Heart left ventricle (tissue), 16 donors: ENCODE data around the gene ERBB4. TPM values are rescaled to one million over a fixed set of nuclear protein-coding genes. Genes with fewer than 3 reads are reported as not detected.

Source experiments
- ATAC-seq, 4 donors: fragments of 200-7000 bp; cut with Tn5 transposase; one replicate each; pipeline ENCODE4 v1.9.1; 2020 to 2022; ENCODE audit warnings: moderate library complexity in 4 of 4, mild to moderate bottlenecking in 3 of 4, moderate number of reproducible peaks in 1 of 4
- DNase-seq, 5 donors: peaks; one replicate each; pipeline ENCODE4 v3.0.0-alpha.2; 2020
- H3K27ac ChIP-seq, 12 donors: fragments of 200-600 bp; sonication (generic) in 4 of 12; one replicate each; pipeline versions ENCODE4 v1.5.0 to v1.8.0; 2016 to 2022; ENCODE audit warnings: mild to moderate bottlenecking in 2 of 12
- H3K27me3 ChIP-seq, 9 donors: fragments of 200-600 bp; sonication (generic) in 2 of 9; one replicate each; pipeline versions ENCODE4 v1.5.1 to v1.8.0; 2016 to 2022; ENCODE audit warnings: mild to moderate bottlenecking in 3 of 9
- H3K36me3 ChIP-seq, 9 donors: fragments of 200-600 bp; sonication (generic) in 2 of 9; one replicate each; pipeline versions ENCODE4 v1.5.0 to v1.8.0; 2018 to 2022; ENCODE audit warnings: mild to moderate bottlenecking in 2 of 9
- H3K4me1 ChIP-seq, 12 donors: fragments of 200-600 bp; sonication (generic) in 4 of 12; one replicate each; pipeline versions ENCODE4 v1.5.0 to v1.8.0; 2016 to 2022; ENCODE audit warnings: mild to moderate bottlenecking in 3 of 12
- H3K4me3 ChIP-seq, 12 donors: fragments of 200-600 bp; sonication (generic) in 4 of 12; one replicate each; pipeline versions ENCODE4 v1.5.0 to v1.8.0; 2017 to 2022; ENCODE audit warnings: mild to moderate bottlenecking in 9 of 12, moderate library complexity in 4 of 12
- H3K9me3 ChIP-seq, 12 donors: fragments of 200-600 bp; sonication (generic) in 4 of 12; one replicate each; pipeline versions ENCODE4 v1.5.0 to v1.8.0; 2016 to 2022; ENCODE audit warnings: mild to moderate bottlenecking in 1 of 12
- POLR2A ChIP-seq, 2 donors: fragments of 450-650 bp; IDR thresholded peaks; one replicate each; pipeline ENCODE4 v1.6.1; 2017; ENCODE audit warnings: antibody characterized with exemption in 2 of 2, mild to moderate bottlenecking in 2 of 2, moderate library complexity in 2 of 2
- WGBS, 4 donors: extraction: QIAGEN DNeasy Blood & Tissue Kit in 2 of 4; methylation state at CpG; one replicate each; pipeline versions ENCODE4 v1.1.5 to v1.1.7; 2013 to 2018; 5-methylcytosine and 5-hydroxymethylcytosine counted together
- intact Hi-C, 10 donors: fragments of 100-400 bp; cut with DNase I; formaldehyde crosslinking; loops; one replicate each; pipeline versions ENCODE4 v1.11.1 to v1.14.2; 2022
- polyA plus RNA-seq, 2 donors: library from polyadenylated mRNA; stranded (reverse); fragments of 200-250 nt; gene quantifications; one replicate each; pipeline ENCODE4 v1.2.3, GENCODE V29; 2013
- total RNA-seq, 9 donors: library from RNA; depleted of rRNA in 2 of 9; stranded (reverse); fragments of >200 nt in 2 of 9; fragmentation: NEBNext Ultra II Directional in 3 of 9; extraction: Animal tissue kit (Norgen Biotek cat#: 25700) in 3 of 9; gene quantifications; one replicate each; pipeline versions ENCODE4 v1.1.0 to v1.2.4, GENCODE V29; 2016 to 2023
- TF ChIP-seq, protein P1 (sequence below), 12 donors: fragments of 200-600 bp; sonication (generic) in 4 of 12; IDR thresholded peaks; one replicate each; pipeline versions ENCODE4 v1.5.0 to v1.8.0; 2018 to 2022; ENCODE audit warnings: antibody characterized with exemption in 12 of 12, mild to moderate bottlenecking in 5 of 12
- donor health status: ischemic (EF 13 %, LVEDD 7.1; RV severe dilation, severe dysfunction).
- donor health status: healthy with polysubstance abuse.
- donor health status: DM: no; HTN: yes; CAD: no.
- donor health status: DM: no; HTN: no; CAD: no.
- donor health status: ischemic (EF 25% LVEDD 6.9; RV normal size, moderate dysfunction).
- donor health status: ischemic (EF 25% LVEDD 5.7; RV mildly dilated, moderate dysfunction).
- donor health status: healthy.
- donor health status: DM: yes; HTN: yes; CAD: no.
- donor health status: ischemic (EF 35%, LVEDD 5.7; RV mildly dilated, moderate dysfunction).
- donor health status: nonischemic (EF 11% LVEDD 7.7; RV severe dilation, severe dysfunction).
- donor health status: DM: yes; HTN: yes; CAD: no.
- donor health status: PGD.
- donor health status: ischemic (EF 29% LVEDD 5.4; RV normal size, mild dysfunction).
- donor health status: nonischemic (EF 23%, LVEDD 6.1; RV moderate dilation, normal function).

The ERBB4 gene
- total and polyA plus RNA-seq, 11 donors, result 1.3 to 29.5 (median 11.7) TPM

GRCh38 chr2:212494418-212495020, 44.1 kb downstream of the ERBB4 start:
- DNase-seq (no peak), ATAC-seq (no peak)
- Histone ChIP-seq H3K4me3 (no peak overlapping the region), H3K36me3 (no peaks in the 10 kb centered on the region), H3K9me3 (no peaks in the 10 kb centered on the region), H3K4me1 (no peaks in the 10 kb centered on the region), H3K27ac (no peak overlapping the region), H3K27me3 (no peaks in the 10 kb centered on the region)
- intact Hi-C loops, result no loop called here
- 85 to 92% (median 89%) methylated on average over 1 of the region's 1 CpG for WGBS, 4 donors
- TF ChIP-seq, protein P1, sequence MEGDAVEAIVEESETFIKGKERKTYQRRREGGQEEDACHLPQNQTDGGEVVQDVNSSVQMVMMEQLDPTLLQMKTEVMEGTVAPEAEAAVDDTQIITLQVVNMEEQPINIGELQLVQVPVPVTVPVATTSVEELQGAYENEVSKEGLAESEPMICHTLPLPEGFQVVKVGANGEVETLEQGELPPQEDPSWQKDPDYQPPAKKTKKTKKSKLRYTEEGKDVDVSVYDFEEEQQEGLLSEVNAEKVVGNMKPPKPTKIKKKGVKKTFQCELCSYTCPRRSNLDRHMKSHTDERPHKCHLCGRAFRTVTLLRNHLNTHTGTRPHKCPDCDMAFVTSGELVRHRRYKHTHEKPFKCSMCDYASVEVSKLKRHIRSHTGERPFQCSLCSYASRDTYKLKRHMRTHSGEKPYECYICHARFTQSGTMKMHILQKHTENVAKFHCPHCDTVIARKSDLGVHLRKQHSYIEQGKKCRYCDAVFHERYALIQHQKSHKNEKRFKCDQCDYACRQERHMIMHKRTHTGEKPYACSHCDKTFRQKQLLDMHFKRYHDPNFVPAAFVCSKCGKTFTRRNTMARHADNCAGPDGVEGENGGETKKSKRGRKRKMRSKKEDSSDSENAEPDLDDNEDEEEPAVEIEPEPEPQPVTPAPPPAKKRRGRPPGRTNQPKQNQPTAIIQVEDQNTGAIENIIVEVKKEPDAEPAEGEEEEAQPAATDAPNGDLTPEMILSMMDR (IDR thresholded peaks at IDR 0.05), result no peak
- TF ChIP-seq POLR2A (IDR thresholded peaks at IDR 0.05), result no peak

DNA sequence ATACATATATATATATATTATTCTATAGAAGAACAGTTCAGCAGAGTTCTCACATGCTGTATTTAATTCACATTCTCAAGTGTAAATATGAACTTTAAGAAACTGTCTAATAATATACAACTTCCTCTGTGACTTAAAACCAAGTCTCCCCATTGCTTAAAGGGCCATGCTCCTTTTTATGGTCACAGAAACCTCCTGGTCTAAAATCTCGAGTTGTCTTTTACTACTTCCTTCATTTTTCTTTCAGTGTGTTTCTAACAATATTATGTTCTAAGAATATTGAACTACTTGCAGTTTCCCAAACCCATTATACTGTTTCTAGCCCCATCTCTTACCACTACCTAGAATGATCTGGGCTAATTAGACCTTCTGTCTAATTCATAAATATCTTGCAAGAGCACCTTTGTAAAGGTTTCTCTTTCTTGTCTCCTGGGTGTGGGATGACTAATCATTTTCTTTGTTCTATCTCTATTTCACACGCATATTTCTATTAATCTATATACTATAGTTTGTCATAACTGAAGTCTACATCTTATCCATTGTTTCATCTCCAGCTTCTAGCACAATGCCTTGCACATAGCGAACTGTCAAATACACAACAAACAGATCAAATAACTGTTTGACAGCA, 48.8 kb downstream of the ERBB4 start:
- no peak overlapping the region for H3K4me3 ChIP-seq
- no peak overlapping the region for H3K27ac ChIP-seq
- H3K9me3 ChIP-seq, result no peaks in the 10 kb centered on the region
- TF ChIP-seq POLR2A (IDR thresholded peaks at IDR 0.05), result no peak
- TF ChIP-seq, protein P1 (IDR thresholded peaks at IDR 0.05), result no peak
- ATAC-seq (no peak), DNase-seq (no peak)
- no peaks in the 10 kb centered on the region for H3K27me3 ChIP-seq
- 74 to 83% (median 77%) methylated on average over 3 of the region's 3 CpGs for WGBS, 4 donors
- H3K4me1 ChIP-seq, result peaks cover 0 to 2% (median 0%) of the 10 kb centered on the region in 12 donors
- intact Hi-C loops, result no loop called here
- H3K36me3 ChIP-seq, result no peaks in the 10 kb centered on the region

DNA sequence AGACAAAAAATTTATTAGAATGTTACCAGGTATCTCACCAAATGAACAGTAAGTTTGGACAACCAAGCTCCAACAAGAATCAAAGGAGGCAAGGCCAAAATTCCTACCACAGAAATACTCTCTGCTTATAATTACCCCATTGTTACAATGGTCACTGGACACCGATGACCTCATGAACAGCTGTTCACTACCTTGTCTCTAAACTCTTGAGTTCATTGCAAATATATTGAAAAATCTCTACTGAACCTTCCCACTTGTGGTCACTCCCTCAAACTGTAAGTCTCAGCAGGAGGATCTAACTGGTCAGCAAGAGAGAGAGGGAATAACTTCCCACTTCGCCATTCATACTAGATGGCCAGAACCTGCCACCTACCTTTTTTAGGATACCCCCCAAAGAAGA, 50.0 kb downstream of the ERBB4 start:
- no peaks in the 10 kb centered on the region for H3K9me3 ChIP-seq
- WGBS, 4 donors, result 83 to 90% (median 87%) methylated on average over 2 of the region's 2 CpGs
- no peak overlapping the region for H3K27ac ChIP-seq
- H3K4me1 ChIP-seq, result peaks cover 0 to 4% (median 0%) of the 10 kb centered on the region in 12 donors
- no peaks in the 10 kb centered on the region for H3K27me3 ChIP-seq
- no peak for DNase-seq
- no peaks in the 10 kb centered on the region for H3K36me3 ChIP-seq
- intact Hi-C loops, result no loop called here
- ATAC-seq, result no peak
- no peak overlapping the region for H3K4me3 ChIP-seq
- TF ChIP-seq, protein P1 (IDR thresholded peaks at IDR 0.05), result no peak
- TF ChIP-seq POLR2A (IDR thresholded peaks at IDR 0.05), result no peak

- Histone ChIP-seq H3K36me3 (no peaks in the 10 kb centered on the region), H3K4me1 (peaks cover 0 to 4% (median 0%) of the 10 kb centered on the region in 12 donors), H3K27ac (no peak overlapping the region), H3K9me3 (no peaks in the 10 kb centered on the region), H3K4me3 (no peak overlapping the region), H3K27me3 (no peaks in the 10 kb centered on the region)
- TF ChIP-seq, protein P1 (IDR thresholded peaks at IDR 0.05), result no peak
- no peak for TF ChIP-seq POLR2A (IDR thresholded peaks at IDR 0.05)
- WGBS, 4 donors, result 33 to 45% (median 37%) methylated on average over 4 of the region's 4 CpGs
- DNase-seq (no peak), ATAC-seq (no peak)
- intact Hi-C loops, result no loop called here
Observed at GRCh38 chr2:212484563-212485080, 54.0 kb downstream of the ERBB4 start.
